Adrenal gland (tissue), 12 donors: Measurements from ENCODE around the gene BACE2. TPM values are rescaled to one million over a fixed set of nuclear protein-coding genes. Genes with fewer than 3 reads are reported as not detected.

ENCODE experiments used
- DNase-seq, 7 donors: peaks; one replicate each; pipeline ENCODE4 v3.0.0-alpha.2; 2019 to 2020
- H3K27ac ChIP-seq, 5 donors: fragments of 200-600 bp; sonication (generic) in 4 of 5; 1 replicate in 3 of 5; 2 replicates in 2 of 5; pipeline versions ENCODE4 v1.5.1 to v1.8.0; 2016 to 2020; ENCODE audit warnings: mild to moderate bottlenecking in 1 of 5
- H3K27me3 ChIP-seq: fragments of 200-600 bp; 2 replicates; pipeline ENCODE4 v1.8.0; 2021
- H3K36me3 ChIP-seq, 2 donors: fragments of 200-600 bp; replicated peaks in 1 of 2; 1 replicate in 1 of 2; 2 replicates in 1 of 2; pipeline versions ENCODE4 v1.5.1 to v1.8.0; 2018 to 2022
- H3K4me1 ChIP-seq, 2 donors: fragments of 200-600 bp; replicated peaks in 1 of 2; 1 replicate in 1 of 2; 2 replicates in 1 of 2; pipeline versions ENCODE4 v1.5.1 to v1.8.0; 2018 to 2021
- H3K4me3 ChIP-seq, 4 donors: fragments of 200-600 bp; sonication (generic) in 3 of 4; one replicate each; pipeline ENCODE4 v1.5.1; 2016 to 2018
- H3K9me3 ChIP-seq, 3 donors: fragments of 200-600 bp; sonication (generic) in 1 of 3; replicated peaks in 1 of 3; 1 replicate in 2 of 3; 2 replicates in 1 of 3; pipeline versions ENCODE4 v1.5.1 to v1.8.0; 2016 to 2021
- CTCF ChIP-seq, 6 experiments: fragments of 450-650 bp in 4 of 6; fragments of 200-600 bp in 2 of 6; sonication (generic) in 1 of 6; IDR thresholded peaks; 1 replicate in 5 of 6; 2 replicates in 1 of 6; pipeline versions ENCODE4 v1.5.1 to v1.8.0; 2016 to 2021; ENCODE audit warnings: antibody characterized with exemption in 6 of 6, mild to moderate bottlenecking in 2 of 6, moderate library complexity in 1 of 6
- POLR2A ChIP-seq, 2 donors: fragments of 450-650 bp; IDR thresholded peaks; one replicate each; pipeline ENCODE4 v1.6.1; 2017; ENCODE audit warnings: antibody characterized with exemption in 2 of 2, mild to moderate bottlenecking in 2 of 2, moderate library complexity in 1 of 2
- WGBS, 4 donors: extraction: QIAGEN DNeasy Blood & Tissue Kit in 2 of 4; methylation state at CpG; one replicate each; pipeline versions ENCODE4 v1.1.5 to v1.1.7; 2013 to 2017; 5-methylcytosine and 5-hydroxymethylcytosine counted together
- intact Hi-C, 2 donors: fragments of 100-400 bp; cut with DNase I; formaldehyde crosslinking; loops; one replicate each; pipeline versions ENCODE4 v1.14.1 to v1.15.0; 2022 to 2023
- polyA plus RNA-seq, 3 donors: library from polyadenylated mRNA; stranded (reverse); fragments of 200-250 nt in 2 of 3; fragments of 350-450 nt in 1 of 3; fragmentation: Illumina TruSeq in 1 of 3; extraction: RNeasy Lipid Tissue Mini Kit (QIAGEN cat#74804) in 1 of 3; gene quantifications; one replicate each; pipeline ENCODE4 v1.2.3, GENCODE V29; 2013 to 2014
- total RNA-seq, 9 donors: library from RNA; depleted of rRNA in 4 of 9; stranded (reverse); fragments of >200 nt in 4 of 9; fragments of 120-200 nt in 1 of 9; fragmentation: NEBNext Ultra II Directional in 1 of 9; extraction: Animal tissue kit (Norgen Biotek cat#: 25700) in 1 of 9; gene quantifications; one replicate each; pipeline versions ENCODE4 v1.1.0 to v1.2.4, GENCODE V29; 2013 to 2023
- donor health status: healthy with polysubstance abuse.
- donor health status: Bipolar disorder and iron deficiency.
- donor health status: DM: yes; HTN: yes; CAD: no.
- donor health status: DM: no; HTN: no; CAD: no.
- donor health status: DM: no; HTN: no; CAD: no.
- donor health status: DM: yes; HTN: yes; CAD: no.

Gene BACE2
- total and polyA plus RNA-seq, 12 donors, result 3.9 to 24.4 (median 13.8) TPM

GRCh38 chr21:41321211-41321907 lies 153.4 kb downstream of the BACE2 start:
- Histone ChIP-seq H3K27ac (no peak overlapping the region), H3K9me3 (no peaks in the 10 kb centered on the region), H3K36me3 (no peaks in the 10 kb centered on the region), H3K4me1 (no peaks in the 10 kb centered on the region), H3K4me3 (no peak overlapping the region), H3K27me3 (peaks cover 10% of the 10 kb centered on the region)
- intact Hi-C loops, result no loop called here
- TF ChIP-seq CTCF (IDR thresholded peaks at IDR 0.05), result no peak
- TF ChIP-seq POLR2A (IDR thresholded peaks at IDR 0.05), result no peak
- 77 to 89% (median 81%) methylated on average over 17 to 20 of the region's 20 CpGs for WGBS, 4 donors
- no peak for DNase-seq

- TF ChIP-seq POLR2A (IDR thresholded peaks at IDR 0.05), result no peak
- TF ChIP-seq CTCF (IDR thresholded peaks at IDR 0.05), result no peak
- Histone ChIP-seq H3K27me3 (peaks cover 3% of the 10 kb centered on the region), H3K4me1 (no peaks in the 10 kb centered on the region), H3K27ac (no peak overlapping the region), H3K4me3 (no peak overlapping the region), H3K9me3 (no peaks in the 10 kb centered on the region), H3K36me3 (no peaks in the 10 kb centered on the region)
- DNase-seq, result no peak
- intact Hi-C loops, result no loop called here
- 78 to 85% (median 83%) methylated on average over 5 to 7 of the region's 7 CpGs for WGBS, 4 donors
These were observed 154.0 kb downstream of the BACE2 start for GRCh38 chr21:41321908-41322495.

- H3K4me1 ChIP-seq, result no peaks in the 10 kb centered on the region
- no peak overlapping the region for H3K4me3 ChIP-seq
- H3K27me3 ChIP-seq, result no peaks in the 10 kb centered on the region
- no peak for DNase-seq
- H3K9me3 ChIP-seq, result no peaks in the 10 kb centered on the region
- 68 to 80% (median 77%) methylated on average over 10 to 23 of the region's 23 CpGs for WGBS, 4 donors
- intact Hi-C loops, result no loop called here
- H3K36me3 ChIP-seq, result no peaks in the 10 kb centered on the region
- no peak overlapping the region for H3K27ac ChIP-seq
- no peak for TF ChIP-seq POLR2A (IDR thresholded peaks at IDR 0.05)
- no peak for TF ChIP-seq CTCF (IDR thresholded peaks at IDR 0.05)
These were observed 154.8 kb downstream of the BACE2 start for GRCh38 chr21:41322496-41323382.
